SU-DHL-6 (cell line): ENCODE measurements around the gene ZNF197.

Experiments
- CTCF ChIP-seq: fragments of 200-600 bp; sonication (generic); IDR thresholded peaks from one replicate; pipeline ENCODE4 v1.5.1; 2017; ENCODE audit warnings: antibody characterized with exemption, mild to moderate bottlenecking, low read length, moderate library complexity; ENCODE audit not compliant: insufficient read depth, poor library complexity, severe bottlenecking
- EZH2phosphoT487 ChIP-seq: fragments of 200-600 bp; sonication (generic), shearing (Covaris generic); conservative IDR thresholded peaks from 2 replicates; pipeline ENCODE4 v1.6.1; 2018; ENCODE audit warnings: mild to moderate bottlenecking, antibody characterized with exemption, low read length, moderate library complexity, mixed read lengths

- TF ChIP-seq CTCF, result no peak
- no peak for TF ChIP-seq EZH2phosphoT487
Observed at GRCh38 chr3:44659015-44659414, 34.2 kb downstream of the ZNF197 start.
